CD4-positive, alpha-beta T cell treated with Interleukin-15 for 1 hour (primary cell): Measurements from ENCODE around the gene CFAP61.
"Not testable (repeated sequence)": the region's sequence is repeated elsewhere in the genome, so short reads cannot be mapped to it uniquely, and the experiment has no call there.

Experiments used
- DNase-seq: peaks from one replicate; pipeline ENCODE4 v3.0.0-alpha.2; 2020

The CFAP61 gene

DNA sequence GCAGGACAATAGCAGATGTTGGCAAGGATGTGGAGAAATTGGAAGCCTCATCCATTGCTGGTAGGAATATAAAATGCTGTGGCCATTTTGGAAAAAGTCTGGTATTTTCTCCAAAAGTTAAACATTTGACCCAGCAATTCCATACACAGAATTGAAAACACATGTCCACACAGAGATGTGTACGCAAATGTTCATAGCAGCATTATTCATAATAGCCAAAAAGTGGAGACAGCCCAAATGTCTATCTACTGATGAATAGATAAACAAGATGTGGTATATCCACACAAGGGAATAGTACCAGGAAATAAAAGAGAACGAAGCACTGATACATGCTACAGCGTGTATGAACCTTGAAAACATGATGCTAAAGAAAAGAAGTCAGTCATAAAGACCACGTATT is 40.5 kb downstream of the CFAP61 start:
- no peak for DNase-seq

DNA sequence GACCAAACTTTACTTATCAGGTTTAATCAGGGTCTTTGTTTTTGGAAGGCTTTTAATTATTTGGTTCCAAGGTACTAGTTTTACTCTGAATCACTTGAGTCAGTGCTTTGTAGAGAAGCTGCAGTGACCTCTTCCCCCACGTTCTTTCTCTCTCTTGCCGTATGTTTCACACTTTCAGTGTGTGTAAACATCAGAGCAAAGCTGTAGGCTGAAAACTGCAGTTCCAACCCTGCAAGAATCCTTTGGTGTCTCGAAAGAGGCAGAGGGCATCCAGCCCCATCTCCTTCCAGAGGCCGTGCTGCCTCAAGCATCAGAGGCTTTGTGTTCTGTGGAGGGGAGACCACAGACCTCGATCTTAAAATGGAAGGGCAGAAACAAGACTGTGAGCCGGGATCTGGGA is 42.1 kb downstream of the CFAP61 start:
- no peak for DNase-seq

DNA sequence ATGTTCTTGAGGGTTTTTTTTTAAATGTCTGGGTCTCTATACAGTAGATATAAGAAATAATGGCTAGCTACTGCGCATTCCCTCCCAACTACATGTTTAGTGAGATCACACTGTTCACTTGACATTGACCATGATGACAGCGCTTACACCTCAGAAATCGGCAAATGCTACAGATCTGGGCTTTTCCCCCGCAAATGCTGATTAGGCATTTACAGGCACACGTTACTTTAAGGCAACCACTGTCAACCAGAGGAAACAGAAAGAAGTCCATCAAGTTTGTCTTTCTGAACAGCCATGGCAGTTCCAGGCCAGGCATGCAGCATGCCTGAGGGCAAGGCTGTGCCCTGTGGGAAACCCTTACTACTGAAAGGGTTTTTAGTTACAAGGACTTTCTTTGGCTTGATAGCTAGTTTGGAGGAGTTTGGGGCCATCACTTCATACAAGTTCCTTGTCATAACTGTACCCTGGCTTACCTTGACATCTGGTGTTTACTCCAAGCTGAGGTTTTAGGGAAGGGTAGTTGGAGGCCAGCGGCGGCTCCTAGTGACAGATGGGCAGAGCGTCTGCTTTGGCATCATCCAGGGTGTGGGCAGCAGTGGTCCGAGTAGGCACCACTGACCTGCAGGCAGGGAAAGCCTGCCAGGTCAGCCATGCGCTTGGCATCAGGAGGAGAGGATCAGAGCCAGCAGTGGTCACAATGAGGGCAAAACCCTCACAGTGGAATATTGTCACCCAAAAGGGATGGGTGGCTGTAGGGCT is 43.0 kb downstream of the CFAP61 start:
- no peak for DNase-seq

DNA sequence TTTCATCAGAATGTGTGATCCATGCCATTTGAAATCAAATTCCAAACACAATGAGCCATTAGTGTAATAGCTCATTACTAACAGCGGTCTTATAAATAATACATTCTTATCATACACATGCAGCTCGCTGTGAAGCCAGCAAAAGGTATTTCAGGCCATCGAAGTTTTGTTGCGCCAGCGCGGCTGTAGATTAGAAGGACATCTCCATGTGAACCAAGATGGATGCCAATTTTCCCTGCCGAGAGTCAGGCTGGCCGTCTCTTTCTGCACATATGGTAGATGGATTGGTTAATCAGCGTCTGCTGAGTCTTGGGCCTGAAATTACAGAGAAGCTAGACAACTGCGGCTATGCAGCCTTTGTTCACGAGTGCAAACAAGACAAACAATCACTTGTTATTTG is 44.1 kb downstream of the CFAP61 start:
- no peak for DNase-seq

DNA sequence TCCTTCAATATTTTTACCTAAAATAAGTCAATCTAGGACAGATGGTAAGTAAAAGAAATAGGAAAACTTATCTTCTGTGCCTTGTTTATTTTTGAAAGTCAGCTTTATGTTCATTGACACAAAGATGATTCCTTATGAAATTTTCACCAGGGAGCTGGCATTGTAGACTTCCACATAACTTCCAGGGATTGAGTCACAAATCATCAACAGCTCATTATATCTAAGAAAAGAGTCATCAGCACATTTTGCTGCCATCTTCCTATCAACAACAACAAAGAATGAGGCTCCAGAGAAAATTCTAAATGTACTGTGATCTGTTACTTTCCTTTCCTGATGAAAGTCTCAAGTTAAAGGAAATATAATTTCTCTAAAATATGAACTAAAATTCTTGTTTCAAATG is 48.5 kb downstream of the CFAP61 start:
- DNase-seq: no peak

DNA sequence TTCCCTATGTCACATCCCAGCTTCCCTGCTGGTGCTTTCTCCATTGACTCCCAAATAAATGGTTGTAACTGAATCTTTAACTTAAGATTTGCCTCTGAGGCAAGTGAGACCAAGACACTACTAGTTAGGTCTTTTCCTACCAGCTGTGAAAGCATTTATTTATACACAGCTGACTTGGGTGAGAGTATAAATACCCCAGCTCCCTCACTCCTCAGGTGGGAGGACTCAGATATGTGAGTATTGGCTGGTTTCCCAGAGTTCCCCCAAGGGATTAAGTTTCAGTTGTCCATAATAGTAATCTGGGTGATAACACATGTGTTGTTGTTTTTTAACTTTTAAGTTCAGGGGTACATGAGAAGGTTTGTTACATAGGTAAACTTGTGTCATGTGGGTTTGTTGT is 49.8 kb downstream of the CFAP61 start:
- DNase-seq: no peak

DNA sequence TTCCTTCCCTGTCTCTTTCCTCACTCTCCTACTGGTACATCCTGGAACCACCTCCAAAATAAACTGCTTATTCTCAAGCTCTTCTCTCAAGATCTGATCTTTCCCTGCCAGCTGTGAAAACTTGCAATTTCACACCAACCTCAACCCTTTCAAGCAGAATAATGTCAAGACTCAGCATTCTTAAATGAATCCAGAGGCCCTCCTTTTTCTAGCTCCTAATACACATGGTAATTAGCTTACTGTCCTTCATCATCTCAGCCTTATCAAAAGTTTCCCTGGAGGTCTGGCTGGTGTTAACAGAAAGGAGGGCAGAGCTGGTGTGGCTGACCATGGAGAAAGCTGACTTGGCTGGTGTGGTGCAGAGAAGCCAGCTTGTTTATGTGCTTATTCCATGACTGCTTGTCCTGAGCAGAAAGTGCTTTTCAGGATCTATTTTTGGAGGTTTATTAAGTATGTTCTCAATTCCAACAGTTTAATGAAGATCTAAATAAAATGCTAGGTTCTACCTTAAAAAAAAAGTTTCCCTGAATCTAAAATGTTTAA is 50.5 kb downstream of the CFAP61 start:
- no peak for DNase-seq

DNA sequence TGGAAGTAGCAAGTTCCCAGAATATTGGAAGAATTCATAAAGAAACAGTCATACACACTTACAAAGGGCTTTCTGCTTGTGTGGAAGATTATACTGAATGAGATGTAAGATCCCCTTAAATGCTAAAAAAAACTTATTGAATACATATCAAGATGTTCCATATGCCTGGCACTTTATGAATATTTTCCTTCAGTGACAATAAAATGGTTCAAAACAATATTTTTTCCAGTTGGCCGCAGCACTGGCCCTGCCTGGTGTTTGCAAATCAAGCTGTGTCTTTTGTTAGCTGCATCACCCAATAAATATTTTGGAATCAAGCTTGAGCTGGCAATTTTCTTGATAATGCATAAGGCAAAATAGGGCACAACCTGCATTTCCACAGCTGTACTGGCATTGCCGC is 51.2 kb downstream of the CFAP61 start:
- no peak for DNase-seq

DNA sequence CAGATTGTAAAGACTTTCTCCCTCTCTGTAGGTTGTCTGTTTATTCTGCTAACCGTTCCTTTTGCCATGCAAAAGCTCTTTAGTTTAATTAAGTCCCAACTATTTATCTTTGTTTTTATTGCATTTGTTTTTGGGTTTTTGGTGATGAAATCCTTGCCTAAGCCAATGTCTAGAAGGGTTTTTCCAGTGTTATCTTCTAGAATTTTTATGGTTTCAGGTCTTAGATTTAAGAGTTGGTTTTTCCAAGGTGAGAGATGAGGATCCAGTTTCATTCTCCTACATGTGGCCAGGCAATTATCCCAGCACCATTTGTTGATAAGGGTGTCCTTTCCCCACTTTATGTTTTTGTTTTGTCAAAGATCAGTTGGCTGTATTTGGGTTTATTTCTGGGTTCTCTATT is 70.9 kb downstream of the CFAP61 start:
- DNase-seq: not testable (repeated sequence)

DNA sequence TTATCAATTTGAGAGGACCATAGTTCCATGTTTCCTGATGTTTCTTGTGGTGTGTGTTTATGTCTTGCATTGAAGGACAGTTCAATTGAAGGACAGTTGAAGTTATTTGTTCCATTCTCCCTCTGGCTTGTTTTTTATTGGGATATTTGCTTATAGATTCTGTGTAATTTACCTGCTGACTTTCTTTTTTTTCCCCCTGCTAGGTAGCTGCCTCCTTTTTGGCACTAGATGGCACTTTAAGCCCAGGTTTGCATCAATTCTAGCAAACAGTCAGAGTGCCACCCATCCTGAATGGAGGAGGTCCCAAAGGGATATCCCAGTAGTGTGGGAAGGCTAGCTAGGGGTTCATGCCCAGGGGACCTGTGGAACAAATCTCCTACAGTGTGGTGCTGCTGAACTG is 78.1 kb downstream of the CFAP61 start:
- DNase-seq: no peak

DNA sequence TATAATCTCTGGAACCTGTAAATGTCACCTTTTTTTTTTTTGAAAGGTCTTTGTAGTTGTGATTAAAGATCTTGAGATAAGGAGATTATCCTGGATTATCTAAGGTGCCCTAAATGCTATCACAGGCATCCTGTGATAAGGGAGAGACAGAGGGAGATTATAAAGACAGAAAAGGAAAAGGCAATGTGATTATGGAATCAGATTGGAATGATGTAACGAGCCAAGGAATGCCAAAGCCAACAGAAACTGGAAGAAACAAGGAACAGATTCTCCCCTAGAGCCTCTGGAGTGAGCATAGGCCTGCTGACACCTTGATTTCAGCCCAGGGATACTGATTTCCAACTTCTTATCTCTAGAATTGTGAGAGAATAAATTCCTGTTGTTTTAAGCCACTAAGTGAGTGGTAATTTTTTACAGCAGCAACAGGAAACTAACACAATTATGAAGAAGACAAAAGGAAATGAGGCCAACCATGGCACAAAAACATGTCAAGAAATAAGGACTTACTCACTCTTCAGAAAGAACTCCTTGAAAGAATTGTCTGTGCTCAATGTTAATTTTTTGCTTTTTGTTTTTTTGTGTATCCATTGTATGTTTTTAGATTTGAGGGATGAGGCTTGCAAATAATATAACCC is 82.7 kb downstream of the CFAP61 start:
- no peak for DNase-seq

DNA sequence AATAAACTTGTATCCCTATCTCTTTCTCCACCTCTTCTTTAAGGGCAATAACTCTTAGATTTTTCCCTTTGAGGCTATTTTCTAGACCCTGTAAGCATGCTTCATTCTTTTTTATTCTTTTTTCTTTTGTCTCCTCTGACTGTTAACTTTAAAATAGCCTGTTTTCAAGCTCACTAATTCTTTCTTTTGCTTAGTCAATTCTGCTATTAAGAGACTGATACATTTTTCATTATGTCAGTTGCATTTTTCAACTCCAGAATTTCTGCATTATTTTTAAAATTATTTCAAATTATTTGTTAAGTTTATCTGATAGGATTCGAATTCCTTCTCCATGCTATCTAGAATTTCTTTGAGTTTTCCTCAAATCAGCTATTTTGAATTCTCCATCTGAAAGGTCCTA is 84.0 kb downstream of the CFAP61 start:
- DNase-seq: no peak

DNA sequence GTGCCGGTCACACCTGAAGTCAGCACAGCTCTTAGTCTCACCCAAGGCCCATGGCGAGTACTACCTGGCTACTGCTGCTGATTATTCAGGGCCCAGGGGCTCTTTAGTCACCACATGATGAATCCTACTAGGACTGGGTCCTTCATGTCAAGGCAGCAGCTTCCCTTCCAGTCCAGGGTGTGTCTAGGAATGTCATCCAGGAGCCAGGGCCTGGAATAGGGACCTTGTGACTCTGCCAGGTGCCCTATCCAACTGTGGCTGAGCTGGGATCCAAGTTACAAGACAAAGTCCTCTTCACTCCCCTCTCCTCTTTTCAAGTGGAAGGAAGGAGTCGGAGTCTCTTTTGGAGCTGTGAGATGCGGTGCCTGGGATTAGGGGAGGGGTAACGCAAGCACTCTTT is 85.5 kb downstream of the CFAP61 start:
- DNase-seq: no peak

DNA sequence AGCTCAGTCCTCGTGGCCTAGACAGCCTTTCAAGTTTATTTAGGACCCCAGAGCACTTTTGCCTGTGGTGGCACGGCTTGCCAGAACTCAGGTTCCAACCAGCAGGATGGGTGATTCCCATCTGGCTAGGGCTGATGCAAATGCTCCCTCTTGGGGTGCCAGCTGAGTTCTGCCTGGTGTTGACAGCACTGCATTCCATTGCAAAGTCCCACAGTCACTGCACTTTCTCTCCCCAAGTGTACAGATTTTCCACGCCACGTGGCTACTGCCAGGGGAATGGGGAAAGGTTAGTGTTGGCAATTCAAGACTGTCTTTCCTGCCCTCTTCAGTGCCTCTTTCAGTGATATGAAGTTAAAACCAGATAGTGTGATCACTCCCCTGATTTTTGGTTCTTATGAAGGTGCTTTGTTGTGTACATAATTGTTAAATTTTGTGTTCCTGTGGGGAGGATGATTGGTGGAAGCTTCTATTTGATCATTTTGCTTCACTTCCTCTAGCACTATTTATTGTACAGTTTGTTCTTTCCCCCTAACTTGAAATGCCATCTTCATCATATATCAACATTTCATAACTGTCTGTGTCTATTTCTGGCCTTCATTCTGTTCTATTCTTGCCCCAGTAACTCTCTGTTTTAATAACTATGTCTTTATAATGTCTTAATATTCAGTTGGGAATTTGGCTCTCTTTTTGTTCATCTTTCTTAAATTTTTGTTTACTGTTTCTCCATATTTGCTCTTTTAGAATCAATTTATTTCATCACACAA is 86.2 kb downstream of the CFAP61 start:
- no peak for DNase-seq

DNA sequence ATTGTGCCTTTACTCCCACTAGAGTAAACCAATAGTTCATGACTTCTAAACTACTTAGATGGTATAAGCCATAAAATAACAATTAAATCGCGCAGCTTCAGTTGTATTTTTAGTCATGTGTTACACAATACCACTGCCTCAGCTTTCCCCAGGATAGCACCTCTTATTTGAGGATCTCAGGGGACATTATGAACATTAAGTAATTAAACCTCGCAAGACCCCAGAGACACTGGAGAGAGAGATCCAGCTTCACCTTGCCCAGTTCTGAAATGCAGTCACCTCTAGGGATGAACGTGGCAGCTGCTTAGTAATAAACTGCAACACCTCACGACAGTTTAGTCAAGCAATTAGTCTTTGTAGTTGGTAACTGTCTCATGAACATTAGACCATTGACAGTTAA is 87.1 kb downstream of the CFAP61 start:
- DNase-seq: no peak

DNA sequence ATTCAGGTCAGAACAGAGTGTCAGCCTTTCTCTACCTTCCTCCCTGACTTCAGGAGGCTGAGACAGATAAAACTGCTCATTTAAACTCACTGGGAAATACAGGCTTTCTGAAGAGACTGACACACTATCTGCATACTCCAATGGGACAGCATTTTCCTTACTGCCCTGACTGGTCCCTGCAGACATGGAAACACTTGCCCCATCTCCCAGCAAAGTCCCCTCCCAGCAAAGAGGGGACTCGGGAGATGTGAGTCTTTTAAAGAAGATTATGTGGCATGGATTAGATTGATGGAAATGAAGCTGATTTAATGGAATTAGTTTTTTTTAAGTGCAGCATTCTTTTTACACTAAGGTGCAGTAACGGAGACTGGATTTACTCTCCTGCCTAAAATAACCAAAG is 90.8 kb downstream of the CFAP61 start:
- no peak for DNase-seq

DNA sequence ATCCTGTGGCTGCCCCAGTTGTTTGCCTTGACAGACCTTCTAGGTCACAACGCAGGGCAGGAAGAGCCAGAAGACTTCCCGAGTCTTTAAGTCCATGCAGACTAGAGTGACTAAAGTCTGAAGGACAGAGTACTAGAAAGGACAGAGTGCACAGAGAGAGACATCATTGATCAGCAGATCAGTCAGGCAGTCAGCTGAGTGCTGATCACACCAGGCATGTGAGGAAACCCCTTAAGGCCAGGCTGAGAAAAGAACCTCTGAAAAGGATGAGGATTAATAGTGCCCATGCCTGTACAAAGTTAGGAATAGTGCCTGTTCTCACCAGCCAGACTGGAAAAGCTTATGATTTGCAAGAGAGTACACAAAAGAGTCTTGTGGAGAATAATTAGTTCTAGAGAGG is 91.3 kb downstream of the CFAP61 start:
- no peak for DNase-seq

DNA sequence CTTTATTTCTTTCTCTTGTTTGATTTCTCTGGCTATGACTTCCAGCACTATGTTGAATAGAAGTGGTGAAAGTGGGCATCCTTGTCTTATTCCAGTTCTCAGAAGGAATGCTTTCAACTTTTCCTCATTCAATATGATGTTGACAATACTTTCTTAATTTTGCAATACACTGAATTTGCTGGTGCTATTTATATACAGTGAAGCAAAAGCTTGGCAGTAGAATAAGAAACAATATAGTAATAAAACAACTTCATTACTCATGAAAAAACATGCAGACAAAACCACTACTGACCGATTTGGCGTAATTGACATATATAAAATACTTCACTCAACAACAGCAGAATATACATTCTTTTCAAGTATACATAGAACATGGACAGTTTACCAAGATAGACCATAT is 96.4 kb downstream of the CFAP61 start:
- no peak for DNase-seq

DNA sequence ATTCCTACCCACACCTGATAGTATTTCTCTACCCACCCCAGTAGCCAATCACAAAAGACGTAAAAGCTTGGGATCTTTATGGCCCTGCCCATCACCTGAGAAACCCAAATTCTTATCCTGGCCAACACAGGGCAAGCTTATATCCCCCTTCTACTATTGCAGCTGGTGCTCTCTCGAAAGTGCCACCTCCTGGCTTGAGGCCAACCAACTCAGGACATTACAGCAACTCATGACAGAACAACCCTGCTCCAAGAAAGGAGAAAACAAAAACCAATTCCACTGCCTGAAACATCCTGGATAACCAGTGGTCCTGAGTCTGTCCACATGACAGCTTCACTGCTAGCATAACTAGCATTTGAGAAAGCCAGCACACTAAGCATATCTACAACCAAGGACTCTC is 97.9 kb downstream of the CFAP61 start:
- DNase-seq: no peak

DNA sequence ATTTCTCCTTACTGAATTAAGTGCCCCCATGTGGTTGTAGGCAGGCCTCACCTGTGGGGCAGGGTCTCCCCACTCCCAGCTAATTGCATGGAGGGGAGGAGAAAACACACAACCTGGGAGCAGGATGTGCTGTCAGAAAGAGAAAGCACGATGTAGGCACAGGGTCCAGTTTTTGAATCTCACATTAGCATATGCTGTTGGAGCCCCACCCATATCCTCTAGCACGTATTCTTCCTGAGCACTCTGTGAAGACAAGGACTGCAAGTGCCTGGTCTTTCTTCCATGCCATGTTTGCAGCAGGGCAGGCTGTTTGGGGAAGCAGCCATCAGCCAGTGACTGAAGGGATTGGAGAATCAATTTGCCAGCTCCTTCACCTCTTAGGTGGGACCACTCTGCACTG is 108.2 kb downstream of the CFAP61 start:
- no peak for DNase-seq

DNA sequence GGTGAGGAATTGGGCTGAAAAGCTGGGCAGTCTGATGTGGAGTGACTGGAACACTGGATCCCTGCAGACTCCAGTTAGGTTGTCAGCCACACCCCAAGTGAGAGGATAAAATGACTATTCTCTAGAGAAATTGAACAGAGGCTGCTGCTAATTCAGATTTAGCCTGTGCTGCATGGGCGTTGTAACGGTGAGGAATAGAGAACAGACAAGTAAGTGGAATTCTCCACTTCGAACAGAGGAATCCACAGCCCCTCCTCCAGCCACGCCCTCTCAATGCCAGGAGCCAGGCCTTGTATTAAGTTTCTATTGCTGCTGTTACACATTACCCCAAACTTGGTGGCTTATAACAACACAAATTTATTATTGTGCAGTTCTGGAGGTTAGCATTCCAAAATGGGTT is 109.3 kb downstream of the CFAP61 start:
- no peak for DNase-seq

DNA sequence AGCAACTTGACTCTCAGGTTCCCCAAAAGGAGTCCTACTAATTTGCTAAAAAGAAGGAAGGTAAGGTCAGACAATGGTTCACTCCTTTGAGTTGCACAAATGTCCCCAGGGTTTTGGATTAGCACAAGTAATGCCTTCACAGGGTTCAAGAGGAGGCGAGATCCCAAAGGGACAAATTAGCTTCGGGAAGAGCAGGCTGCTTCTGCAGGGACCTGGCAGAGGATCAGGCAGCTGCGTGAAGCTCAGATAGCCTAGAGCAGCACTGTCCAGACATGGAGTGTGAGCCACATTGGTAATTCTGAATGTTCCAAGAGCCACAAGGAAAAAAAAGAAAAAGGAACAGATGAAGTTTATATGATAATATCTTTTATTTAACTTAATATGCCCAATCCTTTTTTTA is 115.4 kb downstream of the CFAP61 start:
- DNase-seq: no peak

DNA sequence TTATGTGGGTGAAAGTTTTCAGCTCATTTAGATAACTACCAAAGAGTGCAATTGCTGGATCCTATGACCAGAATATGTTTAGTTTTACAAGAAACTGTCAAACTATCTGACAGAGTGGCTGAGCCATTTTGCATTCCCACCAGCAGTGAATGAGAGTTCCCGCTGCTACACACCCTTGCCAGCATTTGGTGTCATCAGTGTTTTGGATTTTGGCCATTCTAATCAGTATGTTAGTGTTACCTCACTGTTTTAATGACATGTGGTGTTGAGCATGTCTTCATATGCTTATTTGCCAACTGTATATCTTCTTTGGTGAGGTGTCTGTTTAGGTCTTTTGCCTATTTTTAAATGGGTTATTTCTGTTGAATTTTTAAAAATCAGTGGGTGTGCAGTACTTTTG is 120.9 kb downstream of the CFAP61 start:
- DNase-seq: no peak
